Mammary microvascular endothelial cell (primary cell): Measurements from ENCODE around the gene UNC50. TPM values are rescaled to one million over a fixed set of nuclear protein-coding genes. Genes with fewer than 3 reads are reported as not detected.

Experiments
- total RNA-seq: library from RNA; depleted of rRNA; stranded (reverse); fragments of >200 nt; gene quantifications from 2 replicates; pipeline ENCODE4 v1.2.3, GENCODE V29; 2015

The UNC50 gene, protein sequence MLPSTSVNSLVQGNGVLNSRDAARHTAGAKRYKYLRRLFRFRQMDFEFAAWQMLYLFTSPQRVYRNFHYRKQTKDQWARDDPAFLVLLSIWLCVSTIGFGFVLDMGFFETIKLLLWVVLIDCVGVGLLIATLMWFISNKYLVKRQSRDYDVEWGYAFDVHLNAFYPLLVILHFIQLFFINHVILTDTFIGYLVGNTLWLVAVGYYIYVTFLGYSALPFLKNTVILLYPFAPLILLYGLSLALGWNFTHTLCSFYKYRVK
- 31.5 and 35.6 TPM in 2 replicates for total RNA-seq

DNA sequence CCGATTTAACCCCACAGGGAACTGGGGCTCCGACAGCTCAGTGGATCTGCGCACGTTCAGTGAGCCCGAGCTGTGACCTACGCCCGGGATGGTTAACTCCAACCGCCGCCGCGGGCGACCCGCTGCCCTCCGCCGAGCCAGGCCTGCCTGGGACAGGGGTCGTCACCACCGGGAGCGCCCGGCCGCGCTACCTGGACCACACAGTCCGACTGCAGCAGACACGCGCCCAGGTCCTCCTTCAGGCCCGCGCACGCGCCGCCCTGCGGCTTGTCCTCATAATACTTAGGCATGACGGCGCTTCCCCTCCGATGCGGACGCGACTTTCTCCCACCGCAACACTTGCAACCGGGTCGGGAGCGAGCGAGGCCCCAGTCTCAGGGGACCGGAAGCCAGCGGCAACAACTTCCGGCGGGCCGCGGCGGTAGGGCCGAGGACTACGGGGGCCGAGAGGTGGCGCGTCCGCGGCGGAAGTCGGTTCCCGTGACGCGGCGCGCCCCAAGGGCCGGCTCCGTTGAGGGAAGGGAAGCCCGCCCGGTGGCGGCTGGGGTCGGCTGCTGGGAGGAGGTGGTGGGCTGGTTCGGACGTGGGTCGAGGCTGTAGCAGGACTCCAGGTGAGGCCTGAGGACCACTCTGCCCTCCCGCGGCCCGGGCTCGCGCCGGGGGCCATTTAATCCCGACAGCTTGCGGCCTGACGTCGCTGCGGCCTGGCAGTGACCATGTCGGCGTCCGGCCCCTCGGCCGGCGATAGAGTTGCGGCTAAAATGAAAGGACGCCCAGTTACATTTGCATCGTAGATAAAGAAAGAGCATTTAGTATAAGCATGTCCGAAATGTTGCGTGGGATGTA, at the start of gene UNC50, which contains the start of gene COA5:
Gene UNC50 (plus strand): TSS at position 474 of the 846 bp plus-strand sequence. CDS start 1,171 bp downstream, outside the sequence.
Gene COA5 (minus strand): TSS at position 397 of the 846 bp plus-strand sequence. CDS start 107 bp downstream, at position 290.

Other genes starting within 250 kb of the UNC50 start
- gene INPP4A, start 163.7 kb upstream of the UNC50 start, total RNA-seq, result 14.4 and 22.3 TPM in 2 replicates
- 13.3 and 14.8 TPM in 2 replicates for gene COA5, start 77 bp upstream of the UNC50 start, total RNA-seq
- gene MGAT4A, start 122.5 kb downstream of the UNC50 start, total RNA-seq, result 49.2 and 68.6 TPM in 2 replicates